ENCODE measurements around the gene PTPRG.

- TF ChIP-seq POLR2AphosphoS5 (IDR thresholded peaks at IDR 0.05) (no peak), CTCF (IDR thresholded peaks at IDR 0.05) (no peak)
These were observed 267.7 kb downstream of the PTPRG start for GRCh38 chr3:61828880-61829721.

Measured in esophagus muscularis mucosa (tissue), 3 donors.